PFSK-1 (cell line): Measurements from ENCODE around the gene PHKA2.

ENCODE experiments used
- FOXP2 ChIP-seq: optimal IDR thresholded peaks from 2 replicates; pipeline ENCODE3; 2011; ENCODE audit warnings: borderline replicate concordance, control low read depth, inconsistent platforms; ENCODE audit not compliant: insufficient read depth; ENCODE audit errors: extremely low read length, extremely low read depth
- POLR2AphosphoS5 ChIP-seq: IDR thresholded peaks from 2 replicates; pipeline ENCODE4 v1.6.1; 2012; ENCODE audit warnings: low read depth, mild to moderate bottlenecking, control low read depth, low read length, moderate library complexity
- REST ChIP-seq, 2 experiments: IDR thresholded peaks; 2 replicates each; pipeline versions ENCODE4 v1.6.1 to v1.8.0; 2011 to 2012; ENCODE audit warnings: low read depth in 2 of 2, low read length in 2 of 2, control low read depth in 1 of 2, inconsistent platforms in 1 of 2, mild to moderate bottlenecking in 1 of 2, moderate library complexity in 1 of 2; ENCODE audit not compliant: insufficient read depth in 1 of 2
- SIN3A ChIP-seq: IDR thresholded peaks from 2 replicates; pipeline ENCODE4 v1.6.1; 2012; ENCODE audit warnings: mild to moderate bottlenecking, low read length, moderate library complexity, borderline replicate concordance; ENCODE audit not compliant: insufficient read depth
- TAF1 ChIP-seq: IDR thresholded peaks from 2 replicates; pipeline ENCODE4 v1.6.1; 2012; ENCODE audit warnings: low read length, control low read depth, borderline replicate concordance; ENCODE audit not compliant: insufficient read depth

The PHKA2 gene

GRCh38 chrX:18920079-18920478 lies 63.8 kb downstream of the PHKA2 start:
- TF ChIP-seq FOXP2, result no peak
- no peak for TF ChIP-seq REST (IDR thresholded peaks at IDR 0.05; ENCODE audit: insufficient read depth in 1 of 2, low read depth in 2 of 2, low read length in 2 of 2)
- TF ChIP-seq POLR2AphosphoS5, result no peak
- no peak for TF ChIP-seq SIN3A
- TF ChIP-seq TAF1, result no peak

- TF ChIP-seq REST (IDR thresholded peaks at IDR 0.05; ENCODE audit: insufficient read depth in 1 of 2, low read depth in 2 of 2, low read length in 2 of 2) (no peak), TAF1 (no peak), SIN3A (no peak), FOXP2 (no peak), POLR2AphosphoS5 (no peak)
These were observed 66.1 kb downstream of the PHKA2 start for GRCh38 chrX:18917831-18918230.

- TF ChIP-seq TAF1 (no peak), SIN3A (no peak), FOXP2 (no peak), REST (IDR thresholded peaks at IDR 0.05; ENCODE audit: insufficient read depth in 1 of 2, low read depth in 2 of 2, low read length in 2 of 2) (no peak), POLR2AphosphoS5 (no peak)
These were observed 77.6 kb downstream of the PHKA2 start for GRCh38 chrX:18906286-18906685.

- TF ChIP-seq POLR2AphosphoS5 (no peak), TAF1 (no peak), SIN3A (no peak), REST (IDR thresholded peaks at IDR 0.05; ENCODE audit: insufficient read depth in 1 of 2, low read depth in 2 of 2, low read length in 2 of 2) (no peak), FOXP2 (no peak)
These were observed 83.4 kb downstream of the PHKA2 start for GRCh38 chrX:18900401-18900976.
